Upper lobe of left lung (tissue), 4 donors: ENCODE measurements around the gene RACGAP1.

ENCODE experiments used
- EP300 ChIP-seq, 4 donors: sonication (generic); formaldehyde crosslinking; IDR thresholded peaks; one replicate each; pipeline ENCODE4 v1.5.1; 2017; ENCODE audit warnings: antibody characterized with exemption in 4 of 4, control low read depth in 2 of 4
- POLR2A ChIP-seq, 4 donors: fragments of 450-650 bp; IDR thresholded peaks; one replicate each; pipeline ENCODE4 v1.5.1; 2016 to 2017; ENCODE audit warnings: antibody characterized with exemption in 4 of 4, mild to moderate bottlenecking in 2 of 4
- POLR2AphosphoS5 ChIP-seq, 2 donors: sonication (generic); formaldehyde crosslinking; IDR thresholded peaks; one replicate each; pipeline ENCODE4 v1.5.1; 2017; ENCODE audit warnings: antibody characterized with exemption in 2 of 2
- TF ChIP-seq, protein P1 (sequence below), 6 experiments: fragments of 450-650 bp in 4 of 6; fragments of 200-600 bp in 2 of 6; sonication (generic) in 2 of 6; IDR thresholded peaks; one replicate each; pipeline ENCODE4 v1.5.1; 2016 to 2019; ENCODE audit warnings: antibody characterized with exemption in 6 of 6

DNA sequence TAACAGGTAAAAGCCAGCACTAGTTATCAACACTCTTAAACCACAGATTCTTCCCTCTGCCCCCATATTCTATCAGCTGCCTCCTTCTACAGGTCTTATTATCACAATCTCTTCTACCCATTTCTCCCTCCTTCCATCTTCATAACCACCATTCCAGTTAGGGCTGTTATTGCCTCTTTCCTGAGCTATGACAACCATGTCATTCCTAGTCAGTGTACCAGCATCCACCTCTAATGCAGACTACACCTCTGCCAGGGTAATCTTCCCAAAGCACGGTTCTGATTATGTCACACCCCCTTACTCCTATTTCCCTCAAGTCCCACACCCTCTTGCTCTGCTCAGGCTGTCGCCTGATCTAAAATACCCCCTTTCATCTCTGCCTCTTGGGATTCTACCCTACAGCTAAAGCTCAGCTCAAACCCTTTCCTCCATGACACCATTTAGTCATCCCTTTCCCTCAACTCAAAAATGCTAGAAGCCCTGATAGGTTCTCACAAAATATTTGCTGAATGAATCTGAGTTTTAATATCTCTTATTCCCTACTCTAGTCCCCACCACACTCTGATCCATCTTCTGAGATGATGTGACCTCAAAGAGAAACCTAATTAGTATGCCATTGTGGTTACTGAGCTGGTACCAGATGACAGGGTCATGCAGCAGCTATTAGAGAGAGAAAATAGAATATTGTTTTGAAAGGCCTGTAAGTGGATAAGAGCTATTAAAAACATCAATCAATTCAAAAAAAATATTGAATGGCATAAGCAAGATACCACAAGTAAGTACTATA is 11.7 kb downstream of the RACGAP1 start:
- TF ChIP-seq POLR2AphosphoS5 (IDR thresholded peaks at IDR 0.05) (no peak), EP300 (IDR thresholded peaks at IDR 0.05) (no peak), POLR2A (IDR thresholded peaks at IDR 0.05) (no peak)
- TF ChIP-seq, protein P1, sequence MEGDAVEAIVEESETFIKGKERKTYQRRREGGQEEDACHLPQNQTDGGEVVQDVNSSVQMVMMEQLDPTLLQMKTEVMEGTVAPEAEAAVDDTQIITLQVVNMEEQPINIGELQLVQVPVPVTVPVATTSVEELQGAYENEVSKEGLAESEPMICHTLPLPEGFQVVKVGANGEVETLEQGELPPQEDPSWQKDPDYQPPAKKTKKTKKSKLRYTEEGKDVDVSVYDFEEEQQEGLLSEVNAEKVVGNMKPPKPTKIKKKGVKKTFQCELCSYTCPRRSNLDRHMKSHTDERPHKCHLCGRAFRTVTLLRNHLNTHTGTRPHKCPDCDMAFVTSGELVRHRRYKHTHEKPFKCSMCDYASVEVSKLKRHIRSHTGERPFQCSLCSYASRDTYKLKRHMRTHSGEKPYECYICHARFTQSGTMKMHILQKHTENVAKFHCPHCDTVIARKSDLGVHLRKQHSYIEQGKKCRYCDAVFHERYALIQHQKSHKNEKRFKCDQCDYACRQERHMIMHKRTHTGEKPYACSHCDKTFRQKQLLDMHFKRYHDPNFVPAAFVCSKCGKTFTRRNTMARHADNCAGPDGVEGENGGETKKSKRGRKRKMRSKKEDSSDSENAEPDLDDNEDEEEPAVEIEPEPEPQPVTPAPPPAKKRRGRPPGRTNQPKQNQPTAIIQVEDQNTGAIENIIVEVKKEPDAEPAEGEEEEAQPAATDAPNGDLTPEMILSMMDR (IDR thresholded peaks at IDR 0.05), result no peak
